Fibroblast of skin of left biceps (primary cell): ENCODE data around the gene NECTIN4.
"Not testable (repeated sequence)": the region's sequence is repeated elsewhere in the genome, so short reads cannot be mapped to it uniquely, and the experiment has no call there.

Experiments
- DNase-seq, 2 experiments: peaks; one replicate each; pipeline ENCODE4 v3.0.0-alpha.2; 2013; ENCODE audit warnings: low read depth in 2 of 2

The NECTIN4 gene

DNA sequence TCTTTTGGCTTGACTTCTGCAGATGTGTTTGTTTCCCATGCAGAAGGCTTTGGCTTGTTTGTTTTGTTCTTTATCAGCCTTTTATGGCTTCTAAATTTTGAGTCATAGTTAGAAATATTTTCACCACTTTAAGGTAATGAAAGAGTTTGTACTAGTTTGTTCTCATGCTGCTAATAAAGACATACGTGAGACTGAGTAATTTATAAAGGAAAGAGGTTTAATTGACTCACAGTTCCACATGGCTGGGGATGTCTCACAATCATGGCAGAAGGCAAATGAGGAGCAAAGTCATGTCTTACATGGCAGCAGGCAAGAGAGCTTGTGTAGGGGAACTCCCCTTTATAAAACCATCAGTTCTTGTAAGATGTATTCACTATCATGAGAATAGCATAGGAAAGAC is 62.4 kb downstream of the NECTIN4 start:
- DNase-seq, result not testable (repeated sequence)

DNA sequence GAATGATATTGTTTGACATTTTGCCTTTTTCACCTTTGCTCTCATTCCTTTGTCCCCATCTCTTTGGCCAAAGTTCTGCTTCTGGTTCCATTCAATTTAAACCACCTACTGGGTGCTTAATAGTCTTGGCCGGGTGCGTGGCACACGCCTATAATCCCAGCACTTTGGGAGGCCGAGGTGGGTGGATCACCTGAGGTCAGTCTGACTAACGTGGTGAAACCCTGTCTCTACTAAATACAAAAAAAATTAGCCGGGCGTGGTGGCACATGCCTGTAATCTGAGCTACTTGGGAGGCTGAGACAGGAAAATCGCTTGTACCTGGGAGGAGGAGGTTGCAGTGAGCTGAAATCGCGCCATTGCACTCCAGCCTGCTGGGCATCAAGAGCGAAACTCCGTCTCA is 66.9 kb downstream of the NECTIN4 start:
- not testable (repeated sequence) for DNase-seq

DNA sequence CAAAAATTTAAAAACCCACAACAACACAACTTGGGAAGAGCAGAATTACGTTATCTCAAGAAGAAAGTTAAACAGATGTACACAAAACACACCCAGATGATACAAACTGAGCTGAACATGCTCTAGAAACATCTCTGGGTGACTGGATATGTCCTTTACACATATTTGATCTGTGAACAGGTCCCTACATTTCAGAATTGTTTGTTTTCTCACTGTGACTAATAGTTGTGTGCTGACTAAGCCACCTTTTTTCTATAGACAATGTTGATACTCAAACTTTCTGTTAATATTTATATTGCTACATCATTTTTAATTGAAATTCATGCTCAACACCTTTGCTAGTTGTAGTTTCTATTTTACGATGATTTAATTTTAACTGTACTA is 67.4 kb downstream of the NECTIN4 start:
- DNase-seq, result no peak

DNA sequence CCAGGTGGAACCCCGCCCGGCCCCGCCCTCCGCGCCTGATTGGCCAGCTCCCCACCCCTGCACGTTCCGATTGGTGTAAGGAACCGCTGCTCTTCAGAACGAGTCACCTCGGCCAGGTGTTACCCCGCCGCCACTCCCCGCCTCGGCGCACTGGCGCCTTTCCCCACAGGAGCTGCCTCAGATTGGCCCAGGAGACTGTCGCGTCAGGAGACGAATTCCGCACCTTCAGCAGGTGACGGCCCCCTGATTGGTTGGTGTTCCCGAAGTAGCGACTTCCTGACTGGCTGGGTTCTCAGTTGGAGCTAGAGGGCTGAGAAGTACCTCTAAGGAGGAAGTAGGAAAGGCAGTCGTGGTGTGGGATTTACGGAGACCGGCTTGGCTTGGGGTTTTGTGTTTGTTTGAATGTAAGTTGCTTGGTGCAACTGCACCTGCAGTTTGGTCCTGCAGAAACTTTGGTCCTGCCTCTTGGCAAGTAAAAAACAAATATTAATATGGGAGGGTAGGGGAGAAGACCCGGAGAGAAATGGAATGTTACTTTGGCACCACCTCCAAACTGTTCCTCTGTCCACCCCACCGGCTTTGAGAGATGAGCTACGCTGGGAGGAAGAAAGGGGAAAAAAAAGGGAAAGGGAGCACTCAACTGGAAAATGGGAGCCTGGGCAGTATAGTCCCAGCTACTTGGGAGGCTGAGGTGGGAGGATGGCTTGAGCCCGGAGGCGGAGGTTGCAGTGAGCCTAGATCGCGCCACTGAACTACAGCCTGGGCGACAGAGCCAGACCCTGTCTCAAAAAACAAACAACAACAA is 68.0 kb downstream of the NECTIN4 start:
- DNase-seq, result no peak
